HG02571 (cell line): ENCODE measurements around the gene BTBD9.

Experiments used
- ATAC-seq: cut with Tn5 transposase; IDR thresholded peaks from one replicate; pipeline ENCODE4 v1.9.1; 2021; ENCODE audit warnings: mild to moderate bottlenecking, moderate library complexity; ENCODE audit not compliant: unreplicated experiment

BTBD9 gene

DNA sequence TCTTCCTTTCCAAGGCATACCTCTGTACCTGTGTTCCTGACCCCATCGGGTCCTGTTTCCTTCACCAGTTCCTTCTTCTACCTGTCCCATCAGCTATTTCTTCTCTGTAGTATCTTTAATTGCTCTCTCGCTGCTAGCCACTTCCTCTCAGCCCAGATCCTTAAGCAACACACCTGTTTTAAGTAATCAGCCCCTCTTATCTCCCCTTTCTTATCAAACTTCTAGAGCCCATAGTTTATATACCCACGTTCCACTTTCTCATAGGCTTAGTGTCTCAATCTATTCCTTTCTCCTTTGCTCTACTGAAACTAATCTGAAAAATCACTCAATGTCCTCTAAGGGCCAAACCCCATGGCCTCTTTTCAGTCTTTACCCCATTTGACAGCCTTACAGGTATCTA is 239.6 kb downstream of the BTBD9 start:
- no peak for ATAC-seq

DNA sequence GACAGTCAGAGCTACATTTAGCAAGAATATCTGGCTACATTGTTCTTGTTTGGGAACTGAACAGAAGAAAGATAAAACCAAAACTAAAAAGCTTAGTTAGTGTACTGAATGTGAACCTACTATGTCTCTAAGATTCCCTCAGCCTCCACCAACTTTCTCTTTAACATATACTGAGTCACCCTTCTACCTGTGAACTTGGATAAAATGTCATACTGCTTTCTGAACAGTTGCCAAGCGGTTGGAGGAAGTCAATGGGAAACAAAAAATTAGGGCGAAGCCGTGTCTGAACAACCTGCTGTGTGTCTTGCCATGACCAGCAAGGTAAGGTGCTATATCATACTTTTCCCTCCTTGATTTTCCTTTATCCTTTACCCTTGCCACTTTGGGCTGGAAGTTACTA is 243.5 kb downstream of the BTBD9 start:
- ATAC-seq, result no peak

DNA sequence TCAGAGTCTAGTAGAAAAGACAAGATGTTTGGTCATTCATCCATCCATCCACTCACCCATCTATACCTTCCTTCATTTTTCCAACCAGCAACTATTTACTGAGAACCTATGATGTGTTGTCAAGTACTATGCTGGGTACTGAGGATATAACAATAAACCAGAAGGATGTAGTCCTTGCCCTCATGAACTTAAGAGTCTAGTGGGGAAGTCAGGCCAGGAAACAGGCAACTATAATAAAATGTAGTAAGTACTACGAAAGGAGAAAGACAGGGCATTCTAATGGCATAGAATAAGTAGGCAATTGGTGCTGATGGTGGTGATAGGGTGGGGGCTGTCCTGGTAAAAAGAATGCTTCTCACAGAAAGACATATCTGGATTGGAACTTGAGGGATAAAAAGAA is 245.7 kb downstream of the BTBD9 start:
- no peak for ATAC-seq

DNA sequence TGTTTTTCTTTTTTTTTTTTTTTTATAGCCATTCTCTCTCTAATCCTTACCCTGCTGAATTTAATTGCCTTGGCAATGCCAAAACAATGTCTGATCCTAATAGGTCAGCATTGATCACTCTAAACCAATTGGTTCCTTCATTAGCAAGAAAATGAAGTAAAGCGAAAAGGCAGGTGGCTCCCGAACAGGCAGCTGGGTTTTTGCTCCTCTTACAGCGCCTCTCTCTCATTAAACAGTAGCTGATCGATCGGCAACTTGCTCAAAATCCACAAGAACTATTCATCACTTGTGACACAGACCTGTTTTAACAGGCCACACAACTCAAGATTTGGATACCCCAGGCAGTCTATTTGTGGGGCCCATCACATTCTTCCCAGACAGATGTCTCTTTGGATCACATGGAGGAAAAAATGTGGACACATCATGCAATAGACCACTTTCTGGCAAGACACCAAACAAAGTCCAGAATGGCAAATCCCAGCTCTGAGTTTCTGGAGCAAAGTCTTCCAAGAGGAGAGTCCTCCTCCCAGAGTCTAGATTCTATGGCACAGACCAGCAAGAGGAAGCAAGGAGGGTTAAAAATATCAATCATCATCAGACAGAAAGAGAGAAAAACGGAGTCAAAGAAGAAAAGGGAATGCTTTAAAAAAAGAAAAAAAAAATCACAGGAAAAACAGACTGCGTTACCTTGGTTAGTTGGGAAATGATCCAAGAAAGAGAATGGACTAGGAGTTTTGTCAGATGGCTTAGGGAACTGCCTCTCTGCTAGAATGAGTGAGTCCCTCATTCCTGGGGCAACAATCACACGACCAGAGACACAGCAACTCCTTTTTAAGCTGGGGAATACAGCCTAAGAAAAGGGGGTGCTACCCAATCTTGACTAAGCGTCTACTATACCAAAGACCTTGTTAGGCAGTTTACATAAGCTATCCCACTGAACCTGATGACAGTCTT is 247.8 kb downstream of the BTBD9 start:
- no peak for ATAC-seq

DNA sequence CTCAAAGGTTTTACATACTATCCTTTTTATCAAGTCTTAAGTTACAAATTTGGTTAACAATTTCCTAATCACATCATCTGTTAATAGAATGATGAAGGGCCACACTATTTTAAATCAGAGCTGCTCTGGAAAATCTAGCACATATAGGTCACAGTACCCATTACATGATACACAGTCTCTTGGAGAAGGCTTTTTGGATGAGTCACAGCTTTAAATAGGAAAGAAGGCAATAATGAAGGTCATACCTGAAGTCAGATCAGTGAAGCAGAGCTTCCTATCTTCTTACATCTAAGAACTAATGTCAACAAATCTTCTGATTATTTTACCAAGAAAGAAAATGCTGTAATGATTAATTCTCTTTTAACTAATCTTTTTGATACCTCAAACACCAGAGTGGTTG is 248.5 kb downstream of the BTBD9 start:
- no peak for ATAC-seq

DNA sequence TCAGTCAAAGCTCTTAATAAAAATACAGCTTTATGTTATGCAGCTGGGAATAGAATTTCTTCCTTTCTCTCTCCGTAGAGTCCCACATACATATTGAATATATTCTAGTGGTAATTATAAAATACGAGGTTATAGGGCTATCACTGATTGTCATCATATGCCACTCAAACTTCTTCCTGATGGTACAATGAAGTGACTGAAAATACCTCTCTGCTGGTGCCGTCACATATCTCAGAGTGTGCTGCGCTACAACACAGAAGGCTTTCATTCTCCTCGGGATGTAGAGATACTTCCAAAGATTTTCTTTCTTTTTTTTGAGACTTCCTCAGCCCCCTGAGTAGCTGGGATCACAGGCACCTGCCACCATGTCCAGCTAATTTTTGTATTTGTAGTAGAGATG is 249.9 kb downstream of the BTBD9 start:
- ATAC-seq, result no peak

DNA sequence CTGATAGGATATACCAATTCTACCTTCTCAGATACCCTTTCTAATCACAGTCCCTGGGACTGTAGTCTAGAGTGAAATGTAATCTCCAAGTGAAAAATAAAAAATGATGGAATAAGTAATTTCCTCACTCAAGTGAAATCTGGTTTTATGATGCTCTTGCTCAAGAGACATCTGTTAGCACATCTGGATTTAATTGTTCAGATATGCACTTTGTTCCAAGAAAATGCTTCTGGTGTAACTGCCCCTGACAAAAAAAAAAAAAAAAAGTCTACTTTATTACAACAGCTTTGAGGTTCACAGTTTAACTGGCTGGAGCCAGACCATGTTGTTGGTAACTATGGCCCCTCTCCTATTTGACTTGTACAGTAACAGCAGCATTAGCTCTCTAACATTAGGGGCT is 251.8 kb downstream of the BTBD9 start:
- no peak for ATAC-seq

DNA sequence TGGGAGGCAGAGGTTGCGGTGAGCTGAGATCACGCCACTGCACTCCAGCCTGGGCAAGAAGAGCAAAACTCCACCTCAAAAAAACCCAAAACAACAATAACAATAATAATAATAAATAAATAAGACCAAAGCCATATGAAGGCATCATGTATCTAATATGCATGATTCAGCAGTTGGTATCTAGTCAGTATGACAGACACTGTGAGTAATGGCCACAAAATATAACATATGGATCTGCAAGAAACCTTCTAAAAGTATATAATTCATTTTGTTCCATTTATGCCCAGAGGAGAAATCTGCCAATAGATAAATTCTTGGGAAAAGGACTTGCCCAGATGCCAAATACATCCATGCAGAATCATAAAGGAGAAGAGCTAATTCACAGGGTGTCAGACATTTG is 252.3 kb downstream of the BTBD9 start:
- no peak for ATAC-seq

DNA sequence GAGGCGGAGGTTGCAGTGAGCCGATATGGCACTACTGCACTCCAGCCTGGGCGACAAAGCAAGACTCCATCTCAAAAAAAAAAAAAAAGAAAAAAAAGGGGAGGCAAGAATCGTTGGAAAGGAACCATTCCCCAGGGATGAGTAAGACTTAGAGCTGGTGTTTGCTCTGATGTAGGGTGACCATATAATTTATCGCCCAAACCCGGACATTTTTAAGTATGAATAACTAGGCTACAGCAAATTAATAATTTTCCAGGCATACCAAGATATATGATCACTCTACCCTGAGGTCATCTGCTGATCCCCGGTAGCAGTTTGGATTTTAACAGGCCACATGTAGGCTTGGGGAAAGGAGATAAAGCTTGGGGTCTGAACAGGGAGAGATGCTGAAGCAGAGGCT is 260.9 kb downstream of the BTBD9 start:
- ATAC-seq, result no peak

DNA sequence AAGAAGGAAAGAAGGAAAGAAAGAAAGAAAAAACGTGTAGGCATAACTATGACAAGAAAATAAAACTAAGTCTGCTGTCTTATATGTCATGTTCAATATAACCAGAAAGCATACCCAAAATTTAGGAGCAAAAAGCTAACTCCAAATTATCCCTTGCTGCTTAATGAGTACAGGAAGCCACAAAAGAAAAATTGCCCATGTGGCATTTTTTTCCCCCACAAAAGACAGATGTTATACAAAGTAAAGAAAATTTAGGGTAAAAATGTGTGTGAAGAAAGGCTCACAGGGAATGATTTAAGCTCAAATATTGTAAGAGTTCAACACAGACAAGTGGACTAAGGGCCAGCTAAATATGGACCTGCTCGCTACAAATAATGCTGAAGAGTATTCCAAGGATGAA is 263.8 kb downstream of the BTBD9 start:
- no peak for ATAC-seq

DNA sequence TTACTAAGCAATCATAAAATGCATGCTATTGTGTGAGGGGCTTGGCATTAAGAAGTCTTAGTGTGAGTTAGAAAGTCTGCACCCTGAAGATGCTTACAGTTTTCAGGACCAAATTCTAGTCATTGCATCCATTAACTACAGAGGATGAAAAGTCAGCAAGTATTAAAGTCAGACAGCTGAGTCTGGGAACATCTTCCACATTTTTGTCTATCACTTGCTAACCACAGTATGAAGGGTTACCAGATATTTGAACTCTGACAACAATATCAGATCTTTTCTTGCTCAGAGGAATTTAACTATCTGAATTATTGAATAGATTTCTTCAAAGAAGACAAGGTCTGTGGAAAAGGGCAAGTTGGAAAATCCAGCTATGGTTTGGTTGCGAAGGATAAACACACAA is 264.4 kb downstream of the BTBD9 start:
- no peak for ATAC-seq

DNA sequence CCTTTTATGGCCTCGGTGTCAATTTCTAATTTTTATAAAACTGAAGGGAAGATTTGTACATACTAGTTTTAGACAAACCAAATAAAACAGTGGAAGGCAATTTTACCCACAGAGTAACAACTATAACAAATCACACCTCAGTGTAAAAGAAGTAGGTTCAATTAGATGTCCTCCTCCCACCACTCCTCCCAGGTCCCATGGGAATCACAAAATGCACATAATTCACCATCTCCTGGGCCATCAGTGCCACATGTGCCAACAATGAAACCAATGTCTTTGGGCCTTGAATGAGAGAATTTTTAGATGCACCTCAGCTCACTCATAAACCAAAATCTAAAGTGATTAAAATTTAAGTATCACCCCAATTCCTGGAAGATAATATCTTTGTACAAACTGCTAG is 267.8 kb downstream of the BTBD9 start:
- no peak for ATAC-seq

DNA sequence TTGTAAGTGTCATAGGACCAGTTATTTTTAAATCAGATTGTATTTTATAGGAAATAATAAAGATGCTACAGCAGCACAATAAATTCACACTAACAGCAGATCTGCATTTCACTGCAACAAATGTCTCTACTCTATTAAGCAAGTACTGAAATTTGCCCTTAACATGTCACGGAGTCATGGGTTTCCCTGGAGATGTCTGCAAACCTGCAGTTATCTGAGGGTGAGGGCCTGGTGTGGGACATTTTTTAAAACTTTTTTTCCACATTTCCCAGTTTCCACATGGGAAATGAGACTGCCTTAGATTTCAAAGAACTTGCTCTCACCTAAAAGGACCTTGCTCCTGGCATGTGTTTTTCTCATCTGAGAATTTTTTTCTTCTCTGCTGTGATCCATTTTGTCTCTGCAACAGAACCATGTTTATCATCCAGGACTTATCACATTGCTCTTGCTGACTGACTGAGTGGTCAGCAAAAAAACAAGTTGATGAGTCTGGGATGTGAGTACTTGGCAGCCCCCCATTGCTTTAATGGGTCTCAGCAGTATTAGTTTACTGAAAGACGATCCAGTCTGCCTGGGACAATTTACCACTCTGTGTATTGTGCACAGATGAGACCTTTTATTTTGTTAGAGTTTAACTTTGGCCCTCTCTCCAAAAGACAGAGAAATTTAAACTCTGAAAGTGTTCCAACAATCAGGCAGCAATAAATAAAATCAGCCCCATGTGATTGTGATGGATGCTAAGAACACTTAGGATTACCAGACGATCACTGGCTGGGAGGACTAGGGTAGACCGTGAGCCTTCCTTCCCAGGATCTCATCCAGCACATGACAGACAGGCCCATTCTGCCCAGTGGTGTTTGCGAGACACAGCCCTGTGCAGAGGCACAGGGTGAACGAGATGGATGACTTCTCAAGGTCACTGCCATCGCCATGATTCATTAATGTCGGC is 268.8 kb downstream of the BTBD9 start:
- ATAC-seq, result no peak

DNA sequence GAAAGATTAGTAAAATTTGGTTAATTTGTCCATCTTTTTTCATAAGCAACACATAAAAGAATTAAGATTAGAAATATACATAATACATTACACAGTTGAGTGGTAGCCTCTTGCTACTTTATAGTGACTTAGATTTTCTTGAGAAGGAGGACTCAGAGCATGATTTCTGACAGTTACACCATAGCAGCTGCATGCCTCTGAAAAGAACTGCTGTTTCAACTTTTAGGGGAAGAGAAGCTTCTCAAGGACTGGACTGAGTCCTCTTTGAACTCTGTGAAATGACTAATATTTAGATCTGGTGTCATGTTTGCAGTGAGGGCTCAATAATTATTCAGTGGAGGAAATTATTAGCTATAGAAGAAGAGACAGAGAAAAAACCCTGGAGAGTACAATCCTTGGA is 272.5 kb downstream of the BTBD9 start:
- ATAC-seq, result no peak

DNA sequence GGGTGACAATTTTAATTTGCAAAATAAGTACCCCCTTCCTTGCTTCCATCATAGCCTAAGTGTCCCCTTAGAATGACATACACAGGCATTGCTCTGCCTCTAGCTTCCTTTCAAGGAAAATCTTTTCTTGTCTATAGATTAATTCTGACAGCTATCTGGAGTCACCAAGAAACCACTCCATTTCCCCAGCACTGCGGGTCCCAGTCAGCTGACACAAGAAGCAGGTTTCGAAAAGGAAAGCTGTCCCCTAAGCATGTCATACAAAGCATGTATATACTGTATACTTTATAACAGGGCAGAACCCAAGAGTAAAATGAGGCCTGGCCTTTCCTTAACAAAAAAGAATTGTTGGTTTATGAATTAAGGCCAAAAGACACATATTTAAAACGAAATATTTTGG is 273.5 kb downstream of the BTBD9 start:
- no peak for ATAC-seq

DNA sequence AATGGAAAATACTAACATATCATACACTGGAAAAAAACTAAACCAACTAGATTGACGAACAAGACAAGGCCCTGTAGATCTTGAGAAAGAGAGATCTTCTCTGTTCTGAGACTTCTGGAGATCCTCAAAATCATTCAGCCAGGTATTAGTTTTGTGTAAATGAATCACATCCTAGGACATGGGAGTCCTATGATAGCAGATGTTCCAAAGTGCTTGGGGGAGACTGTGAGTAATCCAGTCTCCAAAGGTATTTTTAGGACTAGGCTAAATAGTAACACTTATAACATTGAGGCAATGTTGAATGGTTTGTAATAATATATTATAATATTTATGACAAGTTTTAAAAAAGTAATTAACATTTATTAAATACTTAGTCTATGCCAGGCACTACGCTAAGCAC is 275.0 kb downstream of the BTBD9 start:
- ATAC-seq, result no peak

DNA sequence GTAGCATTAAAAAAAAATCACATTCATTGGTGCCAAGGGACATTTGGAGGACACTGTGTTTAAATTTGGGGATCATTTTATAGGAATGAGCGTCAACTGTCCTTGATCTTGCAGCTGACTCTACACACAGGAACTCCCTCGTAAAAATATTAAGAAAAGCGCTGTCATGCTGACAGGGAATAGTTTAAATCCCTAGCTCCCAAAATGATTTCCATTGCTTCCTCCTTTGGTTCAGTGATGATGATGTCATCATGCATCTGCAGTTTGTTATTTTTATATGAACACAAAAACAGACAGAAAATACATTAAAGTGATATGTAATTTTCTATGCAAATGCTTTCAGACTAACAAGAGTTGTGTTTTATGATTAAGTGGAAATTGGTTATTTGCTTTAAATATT is 275.6 kb downstream of the BTBD9 start:
- no peak for ATAC-seq

DNA sequence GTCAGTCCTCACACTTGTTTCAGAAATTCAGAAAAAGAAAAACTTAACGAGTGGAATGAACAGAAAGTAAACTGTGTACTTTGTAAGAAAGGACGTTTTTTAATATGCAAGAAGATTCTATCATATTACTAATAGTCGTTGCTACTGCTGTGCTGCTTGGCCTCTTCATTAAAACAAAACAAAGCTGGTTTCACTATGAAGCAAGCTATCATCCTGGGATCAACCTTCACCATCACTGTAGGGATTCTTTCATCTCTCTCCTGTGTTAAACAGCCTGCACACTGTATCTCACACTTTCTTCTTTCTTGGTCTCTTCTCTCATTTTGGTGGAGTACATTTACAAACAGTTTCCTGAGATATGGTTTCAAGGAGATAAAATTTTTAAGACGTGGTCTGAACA is 284.2 kb downstream of the BTBD9 start:
- ATAC-seq, result no peak

DNA sequence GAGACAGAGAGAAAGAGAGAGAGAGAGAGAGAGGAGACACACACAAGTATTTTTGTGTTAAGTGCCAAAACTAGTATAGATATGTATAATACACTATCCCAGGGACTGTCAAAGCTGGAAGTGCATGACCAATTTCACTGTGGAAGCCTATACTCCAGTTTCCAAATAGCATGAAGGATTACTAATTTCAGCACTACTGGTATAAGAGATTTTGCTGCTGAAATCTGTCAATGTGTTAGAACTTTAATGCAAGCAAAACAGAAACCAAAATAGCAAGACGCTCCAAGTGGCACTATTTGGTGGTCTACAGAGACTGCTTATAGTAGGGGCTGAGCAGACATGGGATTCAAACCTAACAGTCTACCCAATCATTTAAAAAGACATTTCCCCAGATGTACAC is 284.8 kb downstream of the BTBD9 start:
- no peak for ATAC-seq

DNA sequence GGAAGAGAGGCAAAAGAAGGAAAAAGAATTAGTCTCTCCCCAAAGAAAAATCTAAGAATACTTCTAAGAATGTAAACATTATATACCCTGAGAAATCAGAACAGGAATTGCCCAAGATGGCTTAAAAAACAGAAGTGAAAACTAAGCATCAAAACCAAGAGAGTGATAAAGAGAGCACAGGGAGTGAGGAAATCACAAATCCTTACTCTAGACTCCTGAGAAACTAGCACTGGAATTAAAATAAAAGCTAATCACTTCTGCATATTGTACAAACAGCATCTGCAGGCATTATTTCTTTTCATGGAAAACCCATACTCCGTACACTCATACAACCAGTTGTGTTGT is 285.7 kb downstream of the BTBD9 start:
- ATAC-seq, result no peak

DNA sequence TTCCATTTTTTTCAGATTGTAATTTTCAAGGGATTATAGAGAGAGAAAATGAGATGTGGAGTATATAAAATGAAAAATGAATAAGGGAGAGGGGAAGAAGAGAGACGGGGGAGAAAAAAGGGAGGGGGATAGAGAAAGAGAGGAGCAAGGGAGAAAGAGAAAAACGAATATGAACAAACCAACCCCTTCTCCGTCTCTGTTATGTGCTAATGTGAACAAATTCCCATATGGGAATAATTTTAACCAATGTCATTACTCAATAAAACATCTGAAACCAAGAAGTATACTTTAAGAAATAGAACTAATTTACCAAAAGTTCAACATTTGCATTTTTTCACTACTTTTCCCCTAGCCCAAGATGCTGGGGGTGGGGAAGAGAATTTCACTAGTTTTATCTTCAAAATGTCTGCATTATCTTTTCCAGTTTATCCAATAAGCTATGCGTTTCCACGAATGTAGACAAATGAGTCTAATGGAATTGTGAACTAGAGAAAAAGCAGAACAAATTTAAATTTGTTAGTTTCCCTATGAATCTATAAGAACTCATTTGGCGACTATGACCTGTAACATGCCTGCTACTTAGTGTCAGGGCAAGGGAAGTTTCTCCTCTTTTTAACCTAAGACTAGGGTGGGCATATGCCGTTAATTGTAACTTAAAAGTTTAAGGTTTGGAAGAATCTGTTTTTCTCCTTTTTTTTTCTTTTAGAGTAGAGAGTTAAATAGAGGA is 286.3 kb downstream of the BTBD9 start:
- ATAC-seq, result no peak
